ENCODE measurements around the gene CCIN.

CCIN gene

DNA sequence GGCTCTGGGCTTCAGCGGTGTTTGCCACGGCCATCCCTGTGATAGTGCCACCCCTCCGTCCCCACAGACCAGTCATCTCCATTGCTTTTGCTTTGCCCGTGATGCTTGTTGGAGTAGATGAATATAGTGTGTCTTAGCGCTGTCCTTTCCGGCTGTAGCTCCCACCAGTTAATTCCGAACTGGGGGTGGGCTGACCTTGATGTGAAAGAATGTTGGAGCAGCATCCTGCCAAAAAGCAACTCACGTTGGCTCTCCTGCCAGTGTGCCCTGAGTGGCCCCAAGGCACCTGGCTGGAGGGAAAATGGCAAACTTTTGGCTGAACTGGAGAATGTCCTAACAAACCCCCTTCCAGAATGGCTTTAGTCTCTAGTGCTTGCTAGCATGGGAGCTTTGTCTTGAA, 41.5 kb downstream of the CCIN start:
- no peaks in the 10 kb centered on the region for H3K9me3 Mint-ChIP-seq
- H3K27me3 Mint-ChIP-seq, result no peaks in the 10 kb centered on the region
- H3K27ac Mint-ChIP-seq, result peak overlapping the region; percentile 2
- peaks cover 58% of the 10 kb centered on the region for H3K4me1 Mint-ChIP-seq (ENCODE audit: low read depth)
- H3K36me3 Mint-ChIP-seq (ENCODE audit: low read depth), result peaks cover 90% of the 10 kb centered on the region
- H3K4me3 Mint-ChIP-seq, result no peak overlapping the region

GRCh38 chr9:36211510-36211909, 42.3 kb downstream of the CCIN start:
- H3K4me3 Mint-ChIP-seq, result no peak overlapping the region
- H3K36me3 Mint-ChIP-seq (ENCODE audit: low read depth), result peaks cover 88% of the 10 kb centered on the region
- H3K9me3 Mint-ChIP-seq, result no peaks in the 10 kb centered on the region
- peak overlapping the region; percentile 45 for H3K27ac Mint-ChIP-seq
- H3K27me3 Mint-ChIP-seq, result no peaks in the 10 kb centered on the region
- H3K4me1 Mint-ChIP-seq (ENCODE audit: low read depth), result peaks cover 54% of the 10 kb centered on the region

DNA sequence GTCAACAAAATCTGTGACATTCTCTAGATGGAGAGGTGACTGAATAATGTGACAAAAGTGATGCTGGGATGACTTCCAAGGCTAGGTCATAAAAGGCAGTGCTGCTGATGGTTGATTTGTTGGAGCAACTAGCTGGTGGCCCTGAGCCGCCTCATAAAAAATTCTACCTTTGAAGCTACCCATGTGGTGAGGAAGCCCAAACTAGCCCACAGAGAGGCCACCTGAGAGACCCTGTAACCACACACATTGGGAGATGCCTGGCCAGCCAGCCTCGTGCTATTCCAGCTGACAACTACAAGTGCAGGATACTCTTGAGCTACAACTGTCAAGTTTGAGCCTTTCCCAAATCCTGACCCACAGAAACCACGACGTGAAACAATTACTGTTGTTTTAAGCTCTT, 44.2 kb downstream of the CCIN start:
- no peaks in the 10 kb centered on the region for H3K27me3 Mint-ChIP-seq
- H3K4me3 Mint-ChIP-seq, result no peak overlapping the region
- peaks cover 49% of the 10 kb centered on the region for H3K4me1 Mint-ChIP-seq (ENCODE audit: low read depth)
- peaks cover 83% of the 10 kb centered on the region for H3K36me3 Mint-ChIP-seq (ENCODE audit: low read depth)
- H3K9me3 Mint-ChIP-seq, result no peaks in the 10 kb centered on the region
- H3K27ac Mint-ChIP-seq, result peak overlapping the region; percentile 77

GRCh38 chr9:36213989-36214388, 44.8 kb downstream of the CCIN start:
- Mint-ChIP-seq H3K4me3 (no peak overlapping the region), H3K27ac (no peak overlapping the region), H3K4me1 (ENCODE audit: low read depth) (peaks cover 49% of the 10 kb centered on the region), H3K9me3 (no peaks in the 10 kb centered on the region), H3K36me3 (ENCODE audit: low read depth) (peaks cover 81% of the 10 kb centered on the region), H3K27me3 (no peaks in the 10 kb centered on the region)

GRCh38 chr9:36214571-36214970, 45.4 kb downstream of the CCIN start:
- Mint-ChIP-seq H3K27ac (no peak overlapping the region), H3K36me3 (ENCODE audit: low read depth) (peaks cover 81% of the 10 kb centered on the region), H3K27me3 (no peaks in the 10 kb centered on the region), H3K4me3 (no peak overlapping the region), H3K4me1 (ENCODE audit: low read depth) (peaks cover 47% of the 10 kb centered on the region), H3K9me3 (no peaks in the 10 kb centered on the region)

GRCh38 chr9:36217256-36217968, 48.2 kb downstream of the CCIN start:
- H3K36me3 Mint-ChIP-seq (ENCODE audit: low read depth), result peaks cover 73% of the 10 kb centered on the region
- H3K9me3 Mint-ChIP-seq, result peaks cover 2% of the 10 kb centered on the region
- no peaks in the 10 kb centered on the region for H3K27me3 Mint-ChIP-seq
- peaks cover 44% of the 10 kb centered on the region for H3K4me1 Mint-ChIP-seq (ENCODE audit: low read depth)
- H3K4me3 Mint-ChIP-seq, result no peak overlapping the region
- peak overlapping the region; percentile 76 for H3K27ac Mint-ChIP-seq

- Mint-ChIP-seq H3K36me3 (ENCODE audit: low read depth) (peaks cover 73% of the 10 kb centered on the region), H3K4me1 (ENCODE audit: low read depth) (peaks cover 42% of the 10 kb centered on the region)
Measured at GRCh38 chr9:36218011-36218410, 48.8 kb downstream of the CCIN start.

GRCh38 chr9:36218411-36218901, 49.3 kb downstream of the CCIN start:
- Mint-ChIP-seq H3K4me3 (no peak overlapping the region), H3K27me3 (no peaks in the 10 kb centered on the region), H3K27ac (peak overlapping the region; percentile 76), H3K36me3 (ENCODE audit: low read depth) (peaks cover 73% of the 10 kb centered on the region), H3K4me1 (ENCODE audit: low read depth) (peaks cover 37% of the 10 kb centered on the region), H3K9me3 (peaks cover 12% of the 10 kb centered on the region)

More at GRCh38 chr9:36218011-36218410, 48.8 kb downstream of the CCIN start:
- Mint-ChIP-seq H3K4me3 (no peak overlapping the region), H3K9me3 (peaks cover 7% of the 10 kb centered on the region), H3K27ac (peak overlapping the region; percentile 76), H3K27me3 (no peaks in the 10 kb centered on the region)
